HEK293T (cell line): ENCODE measurements around the gene CORO1C.

Experiments used
- CTCF ChIA-PET: fragments of 350-600 bp; formaldehyde crosslinking; extraction: SDS; loops from one replicate; lab custom pipeline; 2021; ENCODE audit warnings: antibody characterized with exemption, inconsistent platforms; lab: Yijun Ruan, JAX
- POLR2A ChIA-PET: fragments of 350-600 bp; formaldehyde crosslinking; extraction: SDS; loops from one replicate; lab custom pipeline; 2020; ENCODE audit warnings: antibody characterized with exemption, inconsistent platforms; lab: Yijun Ruan, JAX
- DNase-seq: peaks from one replicate; pipeline ENCODE4 v3.0.0; 2012; ENCODE audit warnings: mixed read lengths; ENCODE audit errors: extremely low spot score
- ARNT ChIP-seq: fragments of 450-650 bp; IDR thresholded peaks from 2 replicates; pipeline ENCODE4 v1.6.1; 2017; ENCODE audit warnings: mild to moderate bottlenecking
- BHLHE40 ChIP-seq: fragments of 450-650 bp; IDR thresholded peaks from 2 replicates; pipeline ENCODE4 v1.6.1; 2016; ENCODE audit warnings: mild to moderate bottlenecking, moderate library complexity, borderline replicate concordance
- CTBP1 ChIP-seq: fragments of 450-650 bp; IDR thresholded peaks from 2 replicates; pipeline ENCODE4 v1.6.1; 2016; ENCODE audit warnings: borderline replicate concordance
- ELF4 ChIP-seq: fragments of 450-650 bp; IDR thresholded peaks from 2 replicates; pipeline ENCODE4 v1.6.1; 2017; ENCODE audit warnings: antibody characterized with exemption
- FOXA1 ChIP-seq: fragments of 450-650 bp; IDR thresholded peaks from 2 replicates; pipeline ENCODE4 v1.6.1; 2016; ENCODE audit warnings: mild to moderate bottlenecking
- FOXK2 ChIP-seq: fragments of 450-650 bp; IDR thresholded peaks from 2 replicates; pipeline ENCODE4 v1.6.1; 2016; ENCODE audit warnings: mild to moderate bottlenecking
- FOXM1 ChIP-seq: fragments of 450-650 bp; IDR thresholded peaks from 2 replicates; pipeline ENCODE4 v1.6.1; 2017; ENCODE audit warnings: mild to moderate bottlenecking, borderline replicate concordance
- HDGF ChIP-seq: fragments of 450-650 bp; IDR thresholded peaks from 2 replicates; pipeline ENCODE4 v1.6.1; 2017; ENCODE audit warnings: antibody characterized with exemption, borderline replicate concordance
- L3MBTL2 ChIP-seq: fragments of 450-650 bp; conservative IDR thresholded peaks from 2 replicates; pipeline ENCODE4 v1.6.1; 2016; ENCODE audit warnings: mild to moderate bottlenecking
- LEF1 ChIP-seq: fragments of 450-650 bp; IDR thresholded peaks from 2 replicates; pipeline ENCODE4 v1.6.1; 2017; ENCODE audit warnings: mild to moderate bottlenecking, borderline replicate concordance
- NFRKB ChIP-seq: fragments of 450-650 bp; IDR thresholded peaks from 2 replicates; pipeline ENCODE4 v1.6.1; 2016; ENCODE audit warnings: mild to moderate bottlenecking, moderate library complexity
- SP1 ChIP-seq: fragments of 450-650 bp; IDR thresholded peaks from 2 replicates; pipeline ENCODE4 v1.6.1; 2017
- SUZ12 ChIP-seq: fragments of 450-650 bp; IDR thresholded peaks from 2 replicates; pipeline ENCODE4 v1.6.1; 2016; ENCODE audit warnings: mild to moderate bottlenecking
- TARDBP ChIP-seq: fragments of 450-650 bp; IDR thresholded peaks from 2 replicates; pipeline ENCODE4 v1.6.1; 2016
- ZNF384 ChIP-seq: fragments of 450-650 bp; IDR thresholded peaks from 2 replicates; pipeline ENCODE4 v1.6.1; 2016
- TF ChIP-seq, protein P1 (sequence below): fragments of 450-650 bp; IDR thresholded peaks from 2 replicates; pipeline ENCODE4 v1.6.1; 2016

CORO1C gene

GRCh38 chr12:108638141-108638827, 93.0 kb downstream of the CORO1C start:
- TF ChIP-seq, protein P1, sequence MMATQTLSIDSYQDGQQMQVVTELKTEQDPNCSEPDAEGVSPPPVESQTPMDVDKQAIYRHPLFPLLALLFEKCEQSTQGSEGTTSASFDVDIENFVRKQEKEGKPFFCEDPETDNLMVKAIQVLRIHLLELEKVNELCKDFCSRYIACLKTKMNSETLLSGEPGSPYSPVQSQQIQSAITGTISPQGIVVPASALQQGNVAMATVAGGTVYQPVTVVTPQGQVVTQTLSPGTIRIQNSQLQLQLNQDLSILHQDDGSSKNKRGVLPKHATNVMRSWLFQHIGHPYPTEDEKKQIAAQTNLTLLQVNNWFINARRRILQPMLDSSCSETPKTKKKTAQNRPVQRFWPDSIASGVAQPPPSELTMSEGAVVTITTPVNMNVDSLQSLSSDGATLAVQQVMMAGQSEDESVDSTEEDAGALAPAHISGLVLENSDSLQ, result no peak
- TF ChIP-seq SP1 (no peak), LEF1 (no peak)
- ChIA-PET CTCF (no interaction called here), POLR2A (no interaction called here)
- no peak for DNase-seq

DNA sequence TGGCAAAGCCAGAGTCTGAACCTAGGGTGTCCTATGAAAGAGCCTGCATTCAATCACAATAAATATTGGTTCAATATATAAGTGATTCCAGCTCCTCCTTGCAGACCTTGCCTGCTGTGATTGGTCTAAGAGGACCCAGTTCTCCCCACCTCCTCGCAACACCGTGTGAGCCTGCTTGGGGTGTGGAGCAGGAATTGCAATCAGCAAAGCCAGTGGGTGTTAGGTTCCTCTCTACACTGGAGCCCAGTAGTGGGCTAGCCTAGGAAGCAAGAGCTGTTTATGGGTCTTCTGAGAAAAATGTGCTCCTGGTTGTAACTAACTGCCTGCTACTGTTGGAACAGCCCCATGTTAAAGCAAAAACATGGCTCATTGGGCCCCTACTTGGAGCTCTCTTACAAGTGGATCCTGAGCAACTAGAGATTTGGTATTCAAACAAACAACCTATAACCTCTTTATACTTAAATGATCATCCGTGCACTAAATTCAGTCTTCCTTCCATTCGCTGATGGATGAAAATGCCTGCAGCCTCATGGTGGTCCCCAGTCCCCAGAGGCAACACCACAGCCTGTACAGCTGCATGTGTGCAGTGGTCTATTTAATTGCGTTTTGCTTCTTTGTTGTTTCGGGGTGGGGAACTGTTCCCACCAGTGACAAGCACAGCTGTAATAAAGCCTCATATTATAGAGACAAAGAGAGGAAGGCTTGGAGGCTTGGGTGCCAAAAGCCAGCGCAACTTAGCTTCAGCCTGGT, 93.9 kb downstream of the CORO1C start:
- CTCF ChIA-PET, result no interaction called here
- DNase-seq, result no peak
- POLR2A ChIA-PET, result no interaction called here
- TF ChIP-seq CTBP1 (no peak), FOXK2 (no peak), ELF4 (no peak), LEF1 (no peak), BHLHE40 (no peak), ARNT (no peak), TARDBP (no peak), ZNF384 (no peak), SUZ12 (no peak), HDGF (no peak), L3MBTL2 (no peak), FOXM1 (no peak), NFRKB (no peak), SP1 (no peak)

- no peak for DNase-seq
- TF ChIP-seq BHLHE40, result no peak
- no peak for TF ChIP-seq ELF4
- TF ChIP-seq SUZ12, result no peak
- TF ChIP-seq FOXA1, result no peak
- TF ChIP-seq SP1, result no peak
- TF ChIP-seq, protein P1, result no peak
- TF ChIP-seq FOXK2, result no peak
- no peak for TF ChIP-seq HDGF
- TF ChIP-seq ARNT, result no peak
- TF ChIP-seq LEF1, result no peak
- TF ChIP-seq TARDBP, result no peak
- no peak for TF ChIP-seq CTBP1
- TF ChIP-seq NFRKB, result no peak
- TF ChIP-seq ZNF384, result no peak
- TF ChIP-seq FOXM1, result no peak
- POLR2A ChIA-PET, result no interaction called here
- CTCF ChIA-PET, result interaction anchor here (0.6 kb wide), 2 partner anchors 18 to 23 kb away, joined by 4 read pairs; no protein-coding TSS in a partner anchor
Measured at GRCh38 chr12:108635997-108636808, 95.1 kb downstream of the CORO1C start.

DNA sequence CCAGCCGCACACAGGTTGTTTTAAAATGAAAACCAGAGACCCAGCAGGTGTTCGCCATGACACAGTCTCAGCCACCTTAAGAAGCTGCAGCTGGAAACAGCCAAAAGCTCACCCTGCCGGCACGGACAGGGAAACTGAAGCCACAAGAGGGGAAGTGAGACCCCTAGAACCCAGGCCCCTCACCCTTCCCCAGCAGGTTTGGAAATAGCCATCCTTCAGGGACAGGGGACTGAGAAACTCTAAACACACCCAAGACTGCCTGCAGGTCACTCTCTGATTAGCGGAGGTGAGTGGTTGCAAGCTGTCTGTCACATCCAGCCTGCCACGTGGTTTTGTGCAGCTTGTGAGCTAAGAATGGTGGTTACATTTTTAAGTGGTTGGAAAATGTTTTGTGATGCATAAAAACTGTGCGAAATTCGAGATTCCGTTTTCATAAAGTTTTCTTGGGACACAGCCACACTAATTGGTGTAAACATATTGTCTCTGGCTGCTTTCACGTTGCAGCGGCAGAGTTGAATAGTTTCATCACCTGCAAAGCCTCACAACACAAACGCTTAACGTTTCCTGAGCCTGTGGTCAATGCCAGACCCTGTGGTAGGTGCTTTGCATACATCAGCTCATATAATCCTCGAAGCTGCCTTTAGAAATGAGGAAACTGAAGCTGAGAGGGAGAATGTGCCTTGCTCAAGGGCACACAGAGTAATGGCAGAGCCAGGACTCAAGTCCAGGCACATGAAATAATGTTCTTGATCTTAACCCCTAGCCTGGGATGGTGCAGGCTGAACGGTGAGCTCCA, 95.9 kb downstream of the CORO1C start:
- ChIA-PET CTCF (interaction anchor here (0.6 kb wide), 2 partner anchors 17 to 23 kb away, joined by 4 read pairs; no protein-coding TSS in a partner anchor), POLR2A (no interaction called here)
- DNase-seq, result no peak
- TF ChIP-seq TARDBP, result no peak
- TF ChIP-seq, protein P1, result peak; percentile 41

- ChIA-PET POLR2A (no interaction called here), CTCF (no interaction called here)
- no peak for DNase-seq
- no peak for TF ChIP-seq FOXK2
- no peak for TF ChIP-seq ARNT
- TF ChIP-seq, protein P1, result no peak
- TF ChIP-seq NFRKB, result no peak
- no peak for TF ChIP-seq SP1
- TF ChIP-seq TARDBP, result no peak
Measured at GRCh38 chr12:108634341-108634751, 97.0 kb downstream of the CORO1C start.
